HG03066 (cell line): ENCODE data around the gene MORN4.
"Not testable (repeated sequence)": the region's sequence is repeated elsewhere in the genome, so short reads cannot be mapped to it uniquely, and the experiment has no call there.

Experiments used
- ATAC-seq: cut with Tn5 transposase; IDR thresholded peaks from one replicate; pipeline ENCODE4 v1.9.1; 2021; ENCODE audit warnings: low read depth; ENCODE audit not compliant: unreplicated experiment

The MORN4 gene

DNA sequence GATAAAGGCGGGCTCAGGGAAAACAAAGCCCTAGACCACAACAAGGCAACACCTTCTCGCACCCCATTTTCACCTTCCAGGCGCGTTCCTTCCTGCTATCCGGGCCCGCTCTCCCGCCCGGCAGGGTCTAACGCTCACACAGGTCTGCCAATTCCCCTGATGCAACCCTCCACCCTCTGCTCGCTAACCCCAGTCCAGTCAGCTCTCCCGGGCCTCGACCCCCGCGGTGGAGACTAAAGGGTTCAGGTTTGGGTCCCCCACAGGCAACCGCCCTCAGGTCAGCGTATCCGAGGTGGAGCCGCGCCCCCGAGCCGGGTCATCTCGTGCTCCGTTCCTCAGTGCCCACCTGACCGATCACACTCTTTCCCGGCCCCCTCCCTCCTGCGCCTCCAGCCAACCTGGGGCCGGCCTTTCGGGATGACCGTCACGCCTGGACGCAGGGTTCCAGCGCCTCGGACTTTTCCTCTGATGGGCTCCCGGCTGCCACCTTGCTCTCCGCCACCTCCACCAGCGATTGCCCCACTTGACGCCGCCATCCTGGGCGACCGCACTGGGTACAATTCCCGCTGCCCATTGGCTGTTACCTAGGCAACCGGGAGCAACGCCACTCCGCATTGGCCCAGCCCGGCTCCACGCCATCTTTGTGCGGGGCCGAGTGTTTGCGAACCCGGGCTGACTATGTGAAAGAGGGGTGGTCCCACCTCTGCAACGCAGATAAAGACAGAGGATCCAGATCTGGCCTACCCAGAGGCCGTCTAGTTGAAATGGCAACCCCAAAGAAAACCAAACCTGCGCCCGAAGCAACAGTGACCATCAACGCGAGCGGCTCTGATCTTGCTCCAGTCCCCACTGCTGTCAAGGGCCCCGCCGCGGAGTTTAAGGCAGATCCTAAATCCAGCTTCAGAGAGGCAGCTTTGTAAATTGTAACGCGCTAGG is at the start of gene MORN4:
TSS of gene MORN4 (minus strand) at position 552 of the 936 bp plus-strand sequence. CDS start 13,847 bp downstream, outside the sequence.
- ATAC-seq = peak; percentile 99

DNA sequence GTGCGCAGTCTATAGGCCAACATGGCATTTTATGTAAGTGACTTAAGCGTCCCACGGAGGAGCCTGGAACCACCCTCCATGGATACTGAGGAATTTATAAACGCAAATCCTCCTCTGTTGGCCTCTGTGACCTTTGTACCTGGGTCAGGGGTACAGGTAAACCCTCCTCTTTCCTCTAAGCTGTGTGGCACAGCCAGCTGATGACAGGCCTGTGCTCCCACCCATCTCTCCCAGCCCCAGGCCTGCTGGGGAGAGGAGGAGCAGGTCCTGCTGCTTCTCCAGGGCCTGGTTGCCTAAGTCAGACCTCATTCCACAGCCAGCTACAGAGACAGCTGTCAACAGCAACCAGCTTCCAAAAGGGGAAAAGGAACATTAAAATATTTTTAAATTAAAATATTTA is 48.7 kb upstream of the MORN4 start:
- ATAC-seq = no peak

DNA sequence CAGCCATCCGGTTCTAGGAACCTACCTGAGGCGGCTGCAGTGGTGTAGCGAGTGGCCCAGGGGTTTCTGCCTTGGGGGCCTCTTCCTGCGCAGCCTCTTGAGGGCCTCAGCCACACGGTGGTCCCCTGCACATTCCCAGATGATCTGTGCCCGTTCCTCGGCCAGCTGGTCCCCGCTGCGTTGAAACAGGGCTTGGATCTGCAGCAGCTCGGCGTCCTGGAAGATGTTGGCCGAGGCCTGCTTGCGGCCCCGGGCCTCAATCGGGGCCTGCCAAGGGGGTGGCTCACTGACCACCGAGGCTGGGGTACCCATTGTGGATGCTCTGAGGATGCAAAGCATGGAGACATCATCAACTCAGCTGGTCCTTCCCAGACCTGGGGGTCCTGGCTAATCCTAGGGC is 46.3 kb upstream of the MORN4 start:
- no peak for ATAC-seq

DNA sequence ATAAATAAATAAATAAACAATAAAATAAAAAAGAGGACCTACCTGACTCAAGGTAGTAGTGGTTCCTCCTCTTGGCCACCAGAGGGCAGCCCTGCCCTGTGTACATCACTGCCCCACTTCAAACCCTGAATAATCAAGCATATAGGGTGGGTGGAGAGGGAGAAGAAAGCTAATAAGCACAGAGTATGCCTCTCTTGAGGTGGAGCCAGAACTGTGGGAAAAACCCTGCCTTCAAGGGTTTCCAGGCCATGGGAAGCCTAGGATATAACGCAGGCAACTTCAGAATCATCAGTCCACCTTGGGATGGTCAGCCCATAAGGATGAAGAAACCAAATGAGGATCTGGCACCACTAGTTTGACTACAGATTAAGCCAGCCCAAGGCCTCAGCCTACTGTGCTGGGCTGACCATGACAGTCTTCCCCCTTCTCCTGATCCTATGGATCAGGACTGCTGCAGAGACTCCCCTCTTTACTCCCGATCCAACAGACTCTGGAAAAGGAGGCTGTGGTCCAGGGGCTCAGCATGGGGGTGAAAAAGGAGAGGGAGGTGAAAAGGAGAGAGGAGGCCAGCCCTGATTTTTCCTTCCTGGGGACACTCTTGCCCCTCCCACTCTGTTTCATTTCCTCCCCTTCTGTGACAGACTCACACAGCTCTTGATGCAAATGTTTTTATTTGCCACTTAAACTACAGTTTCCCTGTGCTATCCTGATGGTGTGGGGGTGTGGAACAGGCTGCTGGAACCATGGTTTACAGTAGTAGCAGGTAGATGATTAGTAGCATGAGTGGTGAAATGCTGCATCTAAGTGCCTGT is 43.7 kb upstream of the MORN4 start:
- peak; percentile 78 for ATAC-seq

DNA sequence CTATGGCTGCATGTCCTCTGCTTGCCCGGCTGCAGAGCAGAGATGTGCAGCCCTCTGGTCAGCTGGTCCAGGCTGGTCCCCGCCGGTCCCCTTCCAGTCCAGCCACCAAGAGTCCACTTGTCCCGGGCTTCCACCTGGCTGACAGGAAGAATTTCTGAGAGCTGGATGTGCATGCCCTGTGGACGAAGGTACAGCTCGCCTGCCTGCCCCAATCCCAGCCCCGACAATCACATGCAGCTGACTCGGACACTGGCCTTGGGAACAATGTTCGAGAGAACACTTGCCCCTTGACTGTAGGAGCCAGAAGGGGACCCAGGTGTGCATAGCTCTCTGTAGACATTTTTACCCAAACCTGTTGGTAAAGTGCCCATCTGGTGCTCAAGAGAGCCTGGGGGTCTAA is 41.9 kb upstream of the MORN4 start:
- ATAC-seq = no peak

DNA sequence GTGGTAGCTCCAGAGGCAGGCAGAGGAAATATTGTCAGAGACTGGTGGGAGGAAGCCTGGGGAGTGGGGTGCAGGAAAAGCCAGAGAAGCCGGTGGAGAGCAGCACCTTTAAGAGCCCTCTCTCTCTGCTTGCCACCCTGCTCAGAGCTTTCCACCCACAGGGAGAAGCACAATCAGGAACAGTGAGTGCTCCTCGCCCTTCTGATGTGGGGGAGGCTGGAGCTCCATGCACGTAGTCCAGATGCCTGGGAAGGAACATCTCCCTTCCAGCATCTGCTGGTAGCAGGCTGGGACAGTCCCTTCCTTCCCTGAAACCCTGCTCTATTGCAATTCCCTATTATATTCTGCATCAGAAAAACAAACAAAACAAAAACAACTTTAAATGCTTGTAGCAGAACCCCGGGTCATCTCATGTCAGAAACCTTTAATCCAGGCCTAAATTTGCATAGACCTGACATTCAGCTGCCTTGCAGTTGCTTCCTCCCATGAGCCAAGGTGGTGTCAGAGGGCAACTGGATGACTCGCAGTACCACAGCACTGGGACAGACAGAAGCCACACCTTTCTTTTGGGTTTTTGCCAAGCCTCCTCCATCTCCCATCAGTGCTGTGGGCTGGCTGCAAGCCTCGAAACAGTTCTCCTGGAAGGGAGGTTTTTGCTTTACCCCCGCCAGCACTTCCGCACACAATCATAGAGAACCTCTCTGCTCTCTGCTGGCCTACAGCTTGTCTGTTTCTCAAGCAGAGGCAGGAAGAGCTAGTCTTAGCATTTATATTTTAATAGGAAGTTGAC is 40.6 kb upstream of the MORN4 start:
- no peak for ATAC-seq

DNA sequence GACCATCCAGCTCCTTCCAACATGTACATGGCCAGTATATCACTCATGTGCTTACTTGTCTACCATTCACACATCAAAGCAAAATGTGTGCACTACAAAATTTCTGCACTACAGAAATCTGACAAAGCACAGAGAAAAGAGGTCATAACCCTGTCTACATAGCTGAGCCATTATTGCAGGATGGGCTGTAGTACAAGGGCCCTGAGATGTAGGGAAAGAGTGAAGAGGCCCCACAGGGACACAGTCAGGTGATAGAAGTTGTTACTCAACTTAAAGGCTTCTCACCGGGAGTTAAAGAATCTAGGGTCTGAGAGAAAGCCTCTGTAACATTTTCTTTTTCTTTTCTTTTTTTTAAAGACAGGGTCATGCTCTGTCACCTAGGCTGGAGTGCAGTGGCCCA is 36.3 kb upstream of the MORN4 start:
- no peak for ATAC-seq

DNA sequence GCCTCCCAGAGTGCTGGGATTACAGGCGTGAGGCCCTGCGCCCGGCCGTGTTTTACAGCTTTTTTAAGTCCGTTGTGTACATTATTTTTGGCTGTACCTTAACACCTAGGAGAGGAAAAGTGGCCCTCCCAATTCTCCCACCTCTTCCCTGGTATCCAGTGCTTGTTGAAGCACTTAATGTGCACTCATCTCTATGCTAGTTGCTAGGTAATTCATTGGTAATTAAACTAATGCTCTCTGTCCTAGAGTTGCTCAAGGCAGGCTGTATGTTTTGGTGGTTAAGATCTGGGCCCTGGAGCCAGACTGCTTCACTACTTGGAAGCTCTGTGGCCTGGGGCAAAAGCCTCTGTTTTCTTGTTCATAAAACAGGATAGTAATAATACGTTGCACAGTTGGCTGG is 34.2 kb upstream of the MORN4 start:
- ATAC-seq = no peak

DNA sequence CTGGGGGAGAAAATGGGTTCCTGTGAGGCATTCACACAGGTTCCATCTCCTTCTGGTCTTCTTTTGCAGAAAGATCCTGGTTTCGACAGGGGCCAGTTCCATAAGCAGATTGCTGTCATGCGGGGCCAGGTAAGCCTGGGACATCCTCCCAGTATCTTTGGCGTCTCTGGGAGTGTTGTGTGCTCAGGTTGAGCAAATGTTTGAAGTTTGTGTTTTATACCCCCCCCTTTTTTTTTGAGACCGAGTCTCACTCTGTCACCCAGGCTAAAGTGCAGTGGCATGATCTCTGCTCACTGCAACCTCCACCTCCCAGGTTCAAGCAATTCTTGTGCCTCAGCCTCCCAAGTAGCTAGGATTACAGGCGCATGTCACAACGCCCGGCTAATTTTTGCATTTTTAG is 33.7 kb upstream of the MORN4 start:
- no peak for ATAC-seq

DNA sequence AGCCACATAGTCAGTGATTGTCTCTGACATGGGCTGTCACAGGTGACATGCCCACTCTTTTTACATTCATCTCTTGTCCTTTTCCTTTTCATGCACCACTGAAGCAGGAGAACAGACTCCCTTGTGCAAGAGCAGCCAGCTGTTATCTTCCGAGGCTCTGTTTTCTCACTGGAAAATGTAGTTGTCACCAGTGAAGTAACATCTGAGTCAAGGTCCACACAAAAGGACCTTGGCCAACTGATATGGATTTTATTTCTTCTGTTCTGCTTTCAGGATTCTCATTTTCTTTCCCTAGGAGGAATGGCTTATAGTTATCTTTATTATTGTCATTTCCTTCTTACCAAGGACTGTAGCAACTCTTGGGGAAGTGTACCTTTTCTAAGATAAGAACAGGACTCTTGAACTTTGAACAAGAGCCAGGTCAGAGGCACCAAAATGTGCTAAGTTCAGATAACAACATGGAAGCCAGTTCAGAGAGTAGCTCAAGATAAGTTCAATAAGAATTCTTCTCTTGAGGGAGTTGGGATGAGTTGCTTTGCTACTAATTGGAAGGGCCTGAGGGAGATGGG is 31.1 kb upstream of the MORN4 start:
- no peak for ATAC-seq

DNA sequence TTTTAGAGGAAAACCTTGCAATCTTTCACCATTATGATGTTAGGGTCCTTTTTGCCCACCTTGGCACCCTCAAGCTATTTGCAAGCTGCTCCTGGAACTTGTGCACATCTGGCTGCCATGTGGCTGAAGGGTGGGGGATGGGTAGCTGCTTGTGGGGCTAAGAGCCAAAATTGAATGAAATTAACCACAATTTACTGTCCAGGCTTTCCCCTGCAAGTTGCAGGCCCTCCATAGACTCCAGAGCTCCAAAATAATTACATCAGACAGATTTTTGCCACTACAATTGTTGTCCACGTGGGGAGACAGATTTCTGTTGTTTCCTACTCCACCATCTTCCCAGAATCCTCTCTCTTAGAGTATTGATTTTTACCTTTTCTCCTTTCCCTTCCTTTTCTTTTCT is 26.3 kb upstream of the MORN4 start:
- no peak for ATAC-seq

DNA sequence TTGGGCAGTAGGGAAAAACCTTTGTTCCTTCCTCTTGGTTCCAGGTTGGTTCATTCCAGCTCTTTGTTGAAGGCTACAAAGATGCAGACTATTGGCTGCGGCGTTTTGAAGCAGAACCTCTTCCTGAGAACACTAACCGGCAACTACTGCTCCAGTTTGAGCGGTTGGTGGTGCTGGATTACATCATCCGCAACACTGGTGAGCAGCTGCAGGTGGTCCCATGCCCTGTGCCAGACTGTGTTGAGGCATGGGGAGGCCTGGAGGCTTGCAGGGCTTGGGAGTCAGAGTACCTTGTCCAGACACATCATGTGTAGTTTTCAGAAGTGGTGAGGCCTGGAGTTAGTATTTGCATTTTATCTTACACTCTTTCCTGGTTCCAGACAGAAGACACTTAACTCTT is 23.5 kb upstream of the MORN4 start:
- ATAC-seq = no peak

DNA sequence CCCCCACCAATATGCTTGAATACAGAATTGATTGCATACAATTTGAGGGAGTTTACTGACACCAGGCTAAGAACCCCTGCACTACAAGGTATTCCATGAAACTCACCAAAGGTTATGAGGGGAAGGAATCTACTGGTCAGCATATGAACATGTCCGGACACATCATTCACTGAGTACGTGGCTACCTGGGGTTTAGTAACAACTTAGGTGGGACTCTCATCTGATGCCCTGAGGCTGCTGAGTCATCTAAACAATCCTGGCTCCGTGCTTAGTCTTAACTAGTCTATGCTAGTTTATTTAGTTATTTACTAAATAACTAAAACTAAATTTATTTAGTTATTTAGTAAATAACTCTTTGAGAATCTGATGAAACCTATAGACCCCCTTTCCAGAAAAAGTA is 18.5 kb upstream of the MORN4 start:
- ATAC-seq = no peak

DNA sequence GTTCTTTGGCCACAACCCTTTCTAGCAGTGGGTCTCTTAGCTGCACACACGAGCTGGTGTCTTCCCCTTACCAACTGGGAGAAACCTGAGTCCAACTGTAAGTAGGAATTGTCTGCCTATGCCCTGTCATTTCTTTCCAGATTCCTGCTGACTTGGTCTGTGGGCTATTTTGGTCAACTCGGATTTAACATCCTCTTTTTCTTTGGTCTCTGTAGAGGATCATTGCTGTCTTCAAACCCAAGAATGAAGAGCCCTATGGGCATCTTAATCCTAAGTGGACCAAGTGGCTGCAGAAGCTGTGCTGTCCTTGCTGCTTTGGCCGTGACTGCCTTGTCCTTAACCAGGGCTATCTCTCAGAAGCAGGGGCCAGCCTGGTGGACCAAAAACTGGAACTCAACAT is 17.4 kb upstream of the MORN4 start:
- ATAC-seq = no peak

DNA sequence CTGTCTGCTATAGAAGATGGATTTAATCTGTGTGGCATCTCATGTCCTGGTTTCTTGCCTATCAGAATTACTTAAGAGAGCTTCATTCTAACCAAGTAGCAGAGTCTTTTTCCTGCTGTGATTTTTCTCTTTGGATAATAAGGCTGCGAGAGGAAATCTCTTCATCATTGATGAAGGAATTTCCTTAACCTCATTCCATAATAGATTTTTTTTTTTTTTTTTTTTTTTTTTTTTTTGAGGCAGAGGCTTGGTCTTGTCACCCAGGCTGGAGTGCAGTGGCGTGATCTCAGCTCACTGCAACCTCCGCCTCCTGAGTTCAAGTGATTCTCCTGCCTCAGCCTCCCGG is 16.1 kb upstream of the MORN4 start:
- ATAC-seq = not testable (repeated sequence)

DNA sequence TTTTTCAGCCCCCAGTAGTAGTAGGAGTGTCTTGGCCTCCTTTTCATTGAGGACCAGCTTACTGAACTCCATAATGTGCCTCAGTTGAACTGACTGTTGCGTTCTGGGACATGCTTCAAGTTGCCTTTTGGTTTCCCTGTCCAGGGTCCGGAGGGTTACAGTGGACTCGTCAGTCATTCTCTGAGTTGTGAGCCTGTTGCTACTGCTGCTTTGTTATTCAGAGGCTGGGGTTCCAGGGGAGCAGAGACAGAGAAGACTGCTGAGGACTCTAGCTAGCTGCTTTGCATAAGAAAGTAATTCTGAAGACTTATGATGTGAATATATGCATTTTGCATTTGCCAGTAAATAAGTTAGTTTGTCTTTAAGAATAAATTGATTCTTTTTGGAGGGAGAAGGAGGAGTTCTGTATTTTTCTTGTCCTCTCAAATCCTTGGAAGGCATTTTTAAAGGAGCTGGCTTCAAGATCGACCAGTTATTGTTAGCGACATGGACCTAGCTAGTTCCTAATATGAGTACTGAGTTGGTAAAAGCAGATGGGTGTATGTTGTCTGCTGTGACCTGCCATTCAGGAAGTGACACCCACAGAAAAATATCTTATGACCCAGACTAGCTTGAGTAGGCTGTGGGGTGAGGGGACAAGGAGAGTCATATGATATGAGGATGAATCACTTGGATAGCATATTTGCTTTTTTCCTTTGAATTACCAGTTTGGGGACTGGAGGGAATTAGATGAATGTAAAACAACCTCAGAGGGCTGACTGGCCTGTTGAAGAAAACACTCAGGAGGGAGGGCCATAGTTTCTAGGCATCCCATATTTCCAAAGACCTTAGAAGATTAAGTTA is 15.5 kb upstream of the MORN4 start:
- peak; percentile 91 for ATAC-seq

DNA sequence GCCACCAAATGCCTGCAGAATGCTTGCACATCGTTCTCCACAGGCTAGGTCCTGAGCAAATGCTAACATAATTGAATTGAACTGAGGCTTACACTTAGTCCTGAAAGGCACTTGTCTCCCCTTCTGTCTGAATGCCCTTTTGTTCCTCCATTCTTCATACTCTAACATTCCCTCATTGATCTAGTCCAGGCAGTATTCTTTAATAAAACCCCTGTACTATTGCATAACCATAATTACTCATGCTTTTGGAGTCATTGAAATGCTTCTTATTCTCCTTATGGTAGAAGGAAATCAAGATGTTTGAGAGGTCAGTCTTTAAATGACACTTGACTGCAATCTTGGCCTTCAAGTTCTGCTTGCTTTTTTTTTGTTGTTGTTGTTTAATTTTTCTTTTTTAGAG is 14.3 kb upstream of the MORN4 start:
- ATAC-seq = no peak

DNA sequence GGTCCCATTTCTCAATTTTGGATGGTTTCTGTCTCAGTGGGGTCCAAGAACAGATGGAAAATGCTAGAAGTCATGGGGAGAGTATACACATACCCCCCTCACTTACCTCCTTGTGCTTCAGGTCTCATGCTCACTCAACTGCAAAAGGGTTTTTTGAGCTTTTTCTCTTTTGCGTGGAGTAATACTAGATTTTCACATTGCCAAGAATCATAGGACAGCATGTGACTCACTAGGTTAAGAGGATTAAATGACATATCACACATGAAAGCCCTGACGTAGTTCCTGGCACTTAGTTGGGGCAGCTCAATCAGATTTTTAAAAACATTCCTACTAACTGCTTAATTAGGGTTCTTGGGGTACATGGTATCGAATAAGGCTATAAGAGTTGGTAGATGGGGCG is 11.6 kb upstream of the MORN4 start:
- ATAC-seq = no peak

DNA sequence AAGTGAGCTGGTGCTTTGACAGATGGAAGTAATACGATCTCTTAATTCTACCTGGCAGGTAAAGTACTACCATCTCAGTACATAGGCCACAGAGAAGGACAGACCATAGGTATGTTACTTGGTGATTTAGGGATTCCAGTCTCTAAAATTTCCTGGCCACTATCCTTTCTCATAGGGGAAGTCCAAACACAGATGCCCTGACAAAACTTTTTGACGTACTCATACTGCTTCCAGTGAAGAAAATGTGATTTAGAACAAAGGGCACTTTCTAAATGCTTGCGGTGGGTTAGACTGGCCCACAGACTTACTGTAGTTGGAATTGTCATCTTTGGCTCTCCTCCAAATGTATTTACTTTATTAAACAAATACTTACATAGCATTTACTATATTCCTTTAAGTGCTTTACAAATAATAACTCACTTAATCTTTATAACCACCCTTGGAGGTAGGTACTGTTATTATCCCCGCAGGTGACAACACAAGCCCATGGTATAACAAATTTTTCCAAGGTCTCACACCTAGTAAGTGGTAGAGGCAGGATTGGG is 10.2 kb upstream of the MORN4 start:
- no peak for ATAC-seq
